ENCODE data around the gene SDK2. TPM values are rescaled to one million over a fixed set of nuclear protein-coding genes. Genes with fewer than 3 reads are reported as not detected.

SDK2 gene
- total and polyA plus RNA-seq, 2 of the 4 experiments (the other 2 are of a cell fraction): under 0.01 to 0.03 TPM

- ATAC-seq (ENCODE audit: low read depth) (no peak), DNase-seq (no peak)
- no peak overlapping the region for H2AFZ ChIP-seq (replicated peaks; ENCODE audit: low read length, poor library complexity)
- TF ChIP-seq RAD21 (IDR thresholded peaks at IDR 0.05; ENCODE audit: low read length): no peak
- TF ChIP-seq USF2 (IDR thresholded peaks at IDR 0.05; ENCODE audit: low read depth, low read length): no peak
- TF ChIP-seq NFE2L2 (IDR thresholded peaks at IDR 0.05; ENCODE audit: low read depth, low read length): no peak
- TF ChIP-seq POLR2A (IDR thresholded peaks at IDR 0.05; ENCODE audit: low read depth, low read length): no peak
- no peak for TF ChIP-seq CTCF (conservative IDR thresholded peaks at IDR 0.05; ENCODE audit: low read depth, low read length)
- TF ChIP-seq SMC3 (IDR thresholded peaks at IDR 0.05; ENCODE audit: low read depth, low read length): no peak
- no peak overlapping the region for H4K5ac ChIP-seq (ENCODE audit: low read depth, low read length)
- H3K36me3 ChIP-seq (ENCODE audit: control insufficient read depth, insufficient read depth, low read length): no peaks in the 10 kb centered on the region
- dilution Hi-C loops (cut with HindIII; ENCODE audit: low sequenced_read_pairs, unreplicated experiment) (no loop called here), intact Hi-C loops (cut with micrococcal nuclease) (no loop called here), in situ Hi-C loops (cut with MboI; ENCODE audit: low sequenced_read_pairs) (no loop called here)
- H3K56ac ChIP-seq (ENCODE audit: extremely low read depth, insufficient read depth, low read length): no peak overlapping the region
- H3K18ac ChIP-seq (ENCODE audit: low read depth, low read length): no peak overlapping the region
- H2BK20ac ChIP-seq (ENCODE audit: low read depth, low read length): no peak overlapping the region
- H2BK120ac ChIP-seq (ENCODE audit: low read depth, low read length): no peak overlapping the region
- WGBS, 2 experiments (ENCODE audit: extremely low coverage in 2 of 2, insufficient read length in 1 of 2): 80% methylated on average over 6 of the region's 11 CpGs; no CpG with 5 or more reads in 1 of the 2 experiments
- H2AK5ac ChIP-seq (ENCODE audit: low read depth, low read length): no peak overlapping the region
- no peak overlapping the region for H2BK15ac ChIP-seq (ENCODE audit: low read depth, low read length)
- no peak overlapping the region for H4K8ac ChIP-seq (ENCODE audit: low read depth in 2 of 2, low read length in 2 of 2)
- POLR2A ChIA-PET (ENCODE audit: unreplicated experiment): no interaction called here
- H3K4ac ChIP-seq (ENCODE audit: low read depth, low read length): no peak overlapping the region
- no TSS peak for BruUV-seq (replicated peaks)
- H3K14ac ChIP-seq (replicated peaks; ENCODE audit: low read depth, low read length): no peak overlapping the region
- H3K4me2 ChIP-seq (ENCODE audit: low read depth, low read length): no peak overlapping the region
- H3K9me3 ChIP-seq (ENCODE audit: control insufficient read depth, insufficient read depth, low read length): no peaks in the 10 kb centered on the region; the same call in 1 of the 2 replicates
- no peaks in the 10 kb centered on the region for H3K9me1 ChIP-seq (ENCODE audit: insufficient read depth, low read length)
- no peak overlapping the region for H3K9ac ChIP-seq (ENCODE audit: low read depth, low read length)
- H2BK5ac ChIP-seq (ENCODE audit: low read depth, low read length, poor library complexity, severe bottlenecking): no peak overlapping the region
- no peak overlapping the region for H3K4me3 ChIP-seq (ENCODE audit: insufficient read depth, low read depth, low read length)
- no peaks in the 10 kb centered on the region for H4K20me1 ChIP-seq (ENCODE audit: insufficient read depth, low read length)
- no peak overlapping the region for H3K27ac ChIP-seq (ENCODE audit: insufficient read depth, low read length)
- no peaks in the 10 kb centered on the region for H3K79me1 ChIP-seq (ENCODE audit: low read depth in 1 of 2, low read length in 2 of 2)
- no peaks in the 10 kb centered on the region for H3K4me1 ChIP-seq (ENCODE audit: control insufficient read depth, insufficient read depth, low read length)
- H4K91ac ChIP-seq (ENCODE audit: insufficient read depth, low read depth, low read length): no peak overlapping the region
- CTCF ChIA-PET: no interaction called here
- H3K27me3 ChIP-seq (ENCODE audit: control insufficient read depth, insufficient read depth, low read length): no peaks in the 10 kb centered on the region; the same call in none of the 2 replicates
- H2AK9ac ChIP-seq (replicated peaks; ENCODE audit: low read depth, low read length, poor library complexity): no peak overlapping the region
- H3K23ac ChIP-seq (ENCODE audit: low read depth, low read length): no peak overlapping the region
Measured at GRCh38 chr17:73478334-73478733, 165.9 kb downstream of the SDK2 start.
